Stomach (tissue), 9 donors: ENCODE results near the gene NRG3. TPM values are rescaled to one million over a fixed set of nuclear protein-coding genes. Genes with fewer than 3 reads are reported as not detected.

Source experiments
- DNase-seq, 2 donors: peaks; one replicate each; pipeline versions ENCODE4 v3.0.0 to v3.0.0-alpha.2; 2013 to 2019
- H3K27ac ChIP-seq, 5 donors: fragments of 200-600 bp in 4 of 5; sonication (generic) in 4 of 5; one replicate each; pipeline ENCODE4 v1.5.1; 2013 to 2019; ENCODE audit warnings: mild to moderate bottlenecking in 1 of 5, moderate library complexity in 1 of 5
- H3K27me3 ChIP-seq, 3 donors: fragments of 200-600 bp; sonication (generic); one replicate each; pipeline ENCODE4 v1.5.1; 2017 to 2019; ENCODE audit warnings: mixed run types in 1 of 3
- H3K36me3 ChIP-seq, 4 donors: fragments of 200-600 bp; sonication (generic); 1 replicate in 3 of 4; 2 replicates in 1 of 4; pipeline ENCODE4 v1.5.1; 2016 to 2019
- H3K4me1 ChIP-seq, 4 donors: fragments of 200-600 bp; sonication (generic); one replicate each; pipeline ENCODE4 v1.5.1; 2016 to 2019
- H3K4me3 ChIP-seq, 4 donors: fragments of 200-600 bp; sonication (generic) in 3 of 4; one replicate each; pipeline ENCODE4 v1.5.1; 2016 to 2019; ENCODE audit warnings: mild to moderate bottlenecking in 1 of 4
- H3K9me3 ChIP-seq, 4 donors: fragments of 200-600 bp; sonication (generic); one replicate each; pipeline ENCODE4 v1.5.1; 2016 to 2019
- CTCF ChIP-seq, 7 experiments: fragments of 450-650 bp in 4 of 7; fragments of 200-600 bp in 3 of 7; sonication (generic) in 3 of 7; IDR thresholded peaks; one replicate each; pipeline ENCODE4 v1.5.1; 2016 to 2019; ENCODE audit warnings: antibody characterized with exemption in 7 of 7, control low read depth in 2 of 7, mild to moderate bottlenecking in 1 of 7
- EP300 ChIP-seq: sonication (generic); formaldehyde crosslinking; IDR thresholded peaks from one replicate; pipeline ENCODE4 v1.6.1; 2017; ENCODE audit warnings: antibody characterized with exemption
- POLR2A ChIP-seq, 4 donors: fragments of 450-650 bp; IDR thresholded peaks; one replicate each; pipeline ENCODE4 v1.6.1; 2016; ENCODE audit warnings: antibody characterized with exemption in 4 of 4, control low read depth in 2 of 4, mild to moderate bottlenecking in 1 of 4, moderate library complexity in 1 of 4
- POLR2AphosphoS5 ChIP-seq, 3 donors: sonication (generic); formaldehyde crosslinking; IDR thresholded peaks; one replicate each; pipeline ENCODE4 v1.6.1; 2016; ENCODE audit warnings: antibody characterized with exemption in 3 of 3
- WGBS, 5 donors: extraction: QIAGEN DNeasy Blood & Tissue Kit in 3 of 5; methylation state at CpG; one replicate each; pipeline versions ENCODE4 v1.1.5 to v1.1.7; 2013 to 2018; 5-methylcytosine and 5-hydroxymethylcytosine counted together
- intact Hi-C: fragments of 100-400 bp; cut with DNase I; formaldehyde crosslinking; loops from one replicate; pipeline ENCODE4 v1.15.1; 2023; ENCODE audit warnings: low total_unique reads
- polyA plus RNA-seq, 3 donors: library from polyadenylated mRNA; stranded (reverse); fragments of 200-250 nt; gene quantifications; one replicate each; pipeline ENCODE4 v1.2.3, GENCODE V29; 2013
- total RNA-seq, 5 donors: library from RNA; depleted of rRNA; stranded (reverse); fragments of >200 nt; gene quantifications; one replicate each; pipeline versions ENCODE4 v1.1.0 to v1.2.3, GENCODE V29; 2014 to 2016
- donor health status: healthy with polysubstance abuse.
- donor health status: Bipolar disorder and iron deficiency.
- donor health status: healthy.

The NRG3 gene
- total and polyA plus RNA-seq, 8 donors = 0.08 to 2.5 (median 0.52) TPM; not detected in 4

DNA sequence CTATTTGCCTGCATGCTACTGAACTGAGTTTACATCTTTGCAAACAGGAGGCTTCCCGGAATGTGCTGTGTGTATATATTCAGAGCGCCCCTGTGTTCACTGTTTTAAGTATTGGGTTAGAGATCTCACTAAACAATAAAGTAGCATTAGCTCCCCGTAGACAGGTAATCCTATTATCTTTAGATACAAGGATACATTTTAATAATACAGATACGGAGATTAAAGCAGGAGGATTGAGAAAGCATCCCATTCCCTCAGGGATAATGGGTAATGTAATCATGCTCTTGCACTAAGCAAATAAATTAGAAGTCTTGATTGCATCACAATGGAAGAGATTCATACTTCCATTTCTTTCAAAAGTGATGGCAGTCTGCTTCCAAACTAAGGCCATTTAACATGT lies 809.0 kb downstream of the NRG3 start:
- intact Hi-C loops = no loop called here
- no peak for DNase-seq

GRCh38 chr10:82685087-82685486 lies 810.1 kb downstream of the NRG3 start:
- no peaks in the 10 kb centered on the region for H3K9me3 ChIP-seq
- H3K36me3 ChIP-seq = no peaks in the 10 kb centered on the region
- no peak for DNase-seq
- H3K27me3 ChIP-seq = no peaks in the 10 kb centered on the region
- no peaks in the 10 kb centered on the region for H3K4me1 ChIP-seq
- TF ChIP-seq POLR2AphosphoS5 (IDR thresholded peaks at IDR 0.05) (no peak), POLR2A (IDR thresholded peaks at IDR 0.05) (no peak), CTCF (IDR thresholded peaks at IDR 0.05) (no peak), EP300 (no peak)
- intact Hi-C loops = no loop called here
- 71 to 77% (median 75%) methylated on average over 2 of the region's 2 CpGs for WGBS, 5 donors
- H3K27ac ChIP-seq = no peak overlapping the region
- H3K4me3 ChIP-seq = no peak overlapping the region

More for the DNA sequence above, 809.0 kb downstream of the NRG3 start:
- TF ChIP-seq POLR2A (IDR thresholded peaks at IDR 0.05) = no peak
- no peak for TF ChIP-seq CTCF (IDR thresholded peaks at IDR 0.05)
- TF ChIP-seq EP300 = no peak
- TF ChIP-seq POLR2AphosphoS5 (IDR thresholded peaks at IDR 0.05) = no peak
- H3K4me3 ChIP-seq = no peak overlapping the region
- H3K27ac ChIP-seq = no peak overlapping the region
- no peaks in the 10 kb centered on the region for H3K36me3 ChIP-seq
- H3K9me3 ChIP-seq = no peaks in the 10 kb centered on the region
- no peaks in the 10 kb centered on the region for H3K27me3 ChIP-seq
- H3K4me1 ChIP-seq = no peaks in the 10 kb centered on the region
- 63 to 77% (median 69%) methylated on average over 4 of the region's 4 CpGs for WGBS, 5 donors

- Histone ChIP-seq H3K4me1 (no peaks in the 10 kb centered on the region), H3K36me3 (no peaks in the 10 kb centered on the region), H3K4me3 (no peak overlapping the region), H3K27me3 (no peaks in the 10 kb centered on the region), H3K27ac (no peak overlapping the region), H3K9me3 (peaks cover 0 to 10% (median 2%) of the 10 kb centered on the region in 4 donors)
- intact Hi-C loops = no loop called here
- WGBS, 5 donors = 81 to 94% (median 93%) methylated on average over 2 of the region's 2 CpGs
- no peak for DNase-seq
- TF ChIP-seq EP300 = no peak
- no peak for TF ChIP-seq POLR2AphosphoS5 (IDR thresholded peaks at IDR 0.05)
- TF ChIP-seq CTCF (IDR thresholded peaks at IDR 0.05) = no peak
- TF ChIP-seq POLR2A (IDR thresholded peaks at IDR 0.05) = no peak
Observed at GRCh38 chr10:82691211-82691610, 816.2 kb downstream of the NRG3 start.

DNA sequence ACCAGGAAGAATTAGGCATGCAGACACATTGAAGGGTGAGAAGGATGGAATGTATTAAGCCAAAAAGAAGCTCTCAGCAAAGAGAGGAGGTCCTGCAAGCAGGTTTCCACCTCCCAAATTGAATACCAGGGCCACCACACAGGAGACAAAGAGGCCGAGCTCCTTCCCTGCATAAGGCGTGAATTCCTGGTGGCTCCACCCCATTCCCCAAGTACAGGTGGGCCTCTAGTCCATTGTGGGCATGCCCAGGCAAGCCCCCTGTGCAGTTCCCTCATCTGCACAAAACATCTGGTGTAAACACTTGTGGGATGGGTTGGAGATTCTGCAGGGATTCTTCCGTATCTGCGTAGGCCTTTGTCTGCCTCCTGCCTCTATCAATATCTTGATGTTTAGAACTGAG lies 817.5 kb downstream of the NRG3 start:
- Histone ChIP-seq H3K36me3 (no peaks in the 10 kb centered on the region), H3K27ac (no peak overlapping the region), H3K4me1 (no peaks in the 10 kb centered on the region), H3K27me3 (no peaks in the 10 kb centered on the region), H3K4me3 (no peak overlapping the region), H3K9me3 (peaks cover 0 to 10% (median 2%) of the 10 kb centered on the region in 4 donors)
- TF ChIP-seq EP300 (no peak), POLR2A (IDR thresholded peaks at IDR 0.05) (no peak), CTCF (IDR thresholded peaks at IDR 0.05) (no peak), POLR2AphosphoS5 (IDR thresholded peaks at IDR 0.05) (no peak)
- DNase-seq = no peak
- intact Hi-C loops = no loop called here
- 96 to 99% (median 99%) methylated on average over 4 of the region's 4 CpGs for WGBS, 5 donors
